Adrenal gland (tissue), 12 donors: ENCODE measurements around the gene RHPN2. TPM values are rescaled to one million over a fixed set of nuclear protein-coding genes. Genes with fewer than 3 reads are reported as not detected.

Source experiments
- DNase-seq, 7 donors: peaks; one replicate each; pipeline ENCODE4 v3.0.0-alpha.2; 2019 to 2020
- H3K27ac ChIP-seq, 5 donors: fragments of 200-600 bp; sonication (generic) in 4 of 5; 1 replicate in 3 of 5; 2 replicates in 2 of 5; pipeline versions ENCODE4 v1.5.1 to v1.8.0; 2016 to 2020; ENCODE audit warnings: mild to moderate bottlenecking in 1 of 5
- H3K27me3 ChIP-seq: fragments of 200-600 bp; 2 replicates; pipeline ENCODE4 v1.8.0; 2021
- H3K36me3 ChIP-seq, 2 donors: fragments of 200-600 bp; replicated peaks in 1 of 2; 1 replicate in 1 of 2; 2 replicates in 1 of 2; pipeline versions ENCODE4 v1.5.1 to v1.8.0; 2018 to 2022
- H3K4me1 ChIP-seq, 2 donors: fragments of 200-600 bp; replicated peaks in 1 of 2; 1 replicate in 1 of 2; 2 replicates in 1 of 2; pipeline versions ENCODE4 v1.5.1 to v1.8.0; 2018 to 2021
- H3K4me3 ChIP-seq, 4 donors: fragments of 200-600 bp; sonication (generic) in 3 of 4; one replicate each; pipeline ENCODE4 v1.5.1; 2016 to 2018
- H3K9me3 ChIP-seq, 3 donors: fragments of 200-600 bp; sonication (generic) in 1 of 3; replicated peaks in 1 of 3; 1 replicate in 2 of 3; 2 replicates in 1 of 3; pipeline versions ENCODE4 v1.5.1 to v1.8.0; 2016 to 2021
- POLR2A ChIP-seq, 2 donors: fragments of 450-650 bp; IDR thresholded peaks; one replicate each; pipeline ENCODE4 v1.6.1; 2017; ENCODE audit warnings: antibody characterized with exemption in 2 of 2, mild to moderate bottlenecking in 2 of 2, moderate library complexity in 1 of 2
- WGBS, 4 donors: extraction: QIAGEN DNeasy Blood & Tissue Kit in 2 of 4; methylation state at CpG; one replicate each; pipeline versions ENCODE4 v1.1.5 to v1.1.7; 2013 to 2017; 5-methylcytosine and 5-hydroxymethylcytosine counted together
- intact Hi-C, 2 donors: fragments of 100-400 bp; cut with DNase I; formaldehyde crosslinking; loops; one replicate each; pipeline versions ENCODE4 v1.14.1 to v1.15.0; 2022 to 2023
- polyA plus RNA-seq, 3 donors: library from polyadenylated mRNA; stranded (reverse); fragments of 200-250 nt in 2 of 3; fragments of 350-450 nt in 1 of 3; fragmentation: Illumina TruSeq in 1 of 3; extraction: RNeasy Lipid Tissue Mini Kit (QIAGEN cat#74804) in 1 of 3; gene quantifications; one replicate each; pipeline ENCODE4 v1.2.3, GENCODE V29; 2013 to 2014
- total RNA-seq, 9 donors: library from RNA; depleted of rRNA in 4 of 9; stranded (reverse); fragments of >200 nt in 4 of 9; fragments of 120-200 nt in 1 of 9; fragmentation: NEBNext Ultra II Directional in 1 of 9; extraction: Animal tissue kit (Norgen Biotek cat#: 25700) in 1 of 9; gene quantifications; one replicate each; pipeline versions ENCODE4 v1.1.0 to v1.2.4, GENCODE V29; 2013 to 2023
- TF ChIP-seq, protein P1 (sequence below), 6 experiments: fragments of 450-650 bp in 4 of 6; fragments of 200-600 bp in 2 of 6; sonication (generic) in 1 of 6; IDR thresholded peaks; 1 replicate in 5 of 6; 2 replicates in 1 of 6; pipeline versions ENCODE4 v1.5.1 to v1.8.0; 2016 to 2021; ENCODE audit warnings: antibody characterized with exemption in 6 of 6, mild to moderate bottlenecking in 2 of 6, moderate library complexity in 1 of 6
- donor health status: healthy with polysubstance abuse.
- donor health status: Bipolar disorder and iron deficiency.
- donor health status: DM: yes; HTN: yes; CAD: no.
- donor health status: DM: no; HTN: no; CAD: no.
- donor health status: DM: no; HTN: no; CAD: no.
- donor health status: DM: yes; HTN: yes; CAD: no.

RHPN2 gene
- total and polyA plus RNA-seq, 12 donors = 0.52 to 1.3 (median 1.0) TPM; not detected in 1

DNA sequence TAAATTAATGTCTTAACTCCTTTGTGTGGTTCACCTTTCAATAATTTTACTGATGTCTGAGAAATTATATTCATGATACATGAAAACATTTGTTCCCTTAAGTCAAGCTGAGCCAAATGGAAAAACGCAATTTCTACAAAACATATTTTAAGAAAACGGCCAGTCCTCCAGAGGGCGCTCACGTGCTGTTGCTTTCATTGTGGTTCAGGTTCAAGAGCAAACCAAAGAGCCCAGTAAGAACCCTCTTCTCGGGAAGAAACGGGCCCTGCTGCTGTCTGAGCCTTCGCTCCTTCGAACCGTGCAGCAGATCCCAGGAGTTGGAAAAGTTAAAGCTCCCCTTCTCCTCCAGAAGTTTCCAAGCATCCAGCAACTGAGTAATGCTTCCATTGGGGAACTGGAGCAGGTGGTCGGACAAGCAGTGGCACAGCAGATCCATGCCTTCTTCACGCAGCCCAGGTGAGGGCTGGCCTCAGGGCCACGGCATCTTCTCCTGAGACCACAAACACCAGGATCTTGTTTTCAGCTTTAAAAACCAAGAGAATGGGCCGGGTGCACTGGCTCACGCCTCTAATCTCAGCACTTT is 88.4 kb downstream of the RHPN2 start:
- Histone ChIP-seq H3K9me3 (no peaks in the 10 kb centered on the region), H3K36me3 (no peaks in the 10 kb centered on the region), H3K27me3 (no peaks in the 10 kb centered on the region), H3K27ac (no peak overlapping the region), H3K4me1 (peaks cover 0 to under 1% of the 10 kb centered on the region in 2 donors), H3K4me3 (no peak overlapping the region)
- 31 to 46% (median 43%) methylated on average over 11 to 14 of the region's 14 CpGs for WGBS, 4 donors
- TF ChIP-seq POLR2A (IDR thresholded peaks at IDR 0.05) = no peak
- TF ChIP-seq, protein P1, sequence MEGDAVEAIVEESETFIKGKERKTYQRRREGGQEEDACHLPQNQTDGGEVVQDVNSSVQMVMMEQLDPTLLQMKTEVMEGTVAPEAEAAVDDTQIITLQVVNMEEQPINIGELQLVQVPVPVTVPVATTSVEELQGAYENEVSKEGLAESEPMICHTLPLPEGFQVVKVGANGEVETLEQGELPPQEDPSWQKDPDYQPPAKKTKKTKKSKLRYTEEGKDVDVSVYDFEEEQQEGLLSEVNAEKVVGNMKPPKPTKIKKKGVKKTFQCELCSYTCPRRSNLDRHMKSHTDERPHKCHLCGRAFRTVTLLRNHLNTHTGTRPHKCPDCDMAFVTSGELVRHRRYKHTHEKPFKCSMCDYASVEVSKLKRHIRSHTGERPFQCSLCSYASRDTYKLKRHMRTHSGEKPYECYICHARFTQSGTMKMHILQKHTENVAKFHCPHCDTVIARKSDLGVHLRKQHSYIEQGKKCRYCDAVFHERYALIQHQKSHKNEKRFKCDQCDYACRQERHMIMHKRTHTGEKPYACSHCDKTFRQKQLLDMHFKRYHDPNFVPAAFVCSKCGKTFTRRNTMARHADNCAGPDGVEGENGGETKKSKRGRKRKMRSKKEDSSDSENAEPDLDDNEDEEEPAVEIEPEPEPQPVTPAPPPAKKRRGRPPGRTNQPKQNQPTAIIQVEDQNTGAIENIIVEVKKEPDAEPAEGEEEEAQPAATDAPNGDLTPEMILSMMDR (IDR thresholded peaks at IDR 0.05) = peak; percentile 50 to 76 (median 67)
- DNase-seq = peak; percentile 54 to 91 (median 73)
- intact Hi-C loops = loop anchor here in 1 of 2 donors (5.0 to 10.0 kb wide), 3 partner anchors 108 to 218 kb away; partner anchors contain the start of genes GPATCH1 and LRP3

DNA sequence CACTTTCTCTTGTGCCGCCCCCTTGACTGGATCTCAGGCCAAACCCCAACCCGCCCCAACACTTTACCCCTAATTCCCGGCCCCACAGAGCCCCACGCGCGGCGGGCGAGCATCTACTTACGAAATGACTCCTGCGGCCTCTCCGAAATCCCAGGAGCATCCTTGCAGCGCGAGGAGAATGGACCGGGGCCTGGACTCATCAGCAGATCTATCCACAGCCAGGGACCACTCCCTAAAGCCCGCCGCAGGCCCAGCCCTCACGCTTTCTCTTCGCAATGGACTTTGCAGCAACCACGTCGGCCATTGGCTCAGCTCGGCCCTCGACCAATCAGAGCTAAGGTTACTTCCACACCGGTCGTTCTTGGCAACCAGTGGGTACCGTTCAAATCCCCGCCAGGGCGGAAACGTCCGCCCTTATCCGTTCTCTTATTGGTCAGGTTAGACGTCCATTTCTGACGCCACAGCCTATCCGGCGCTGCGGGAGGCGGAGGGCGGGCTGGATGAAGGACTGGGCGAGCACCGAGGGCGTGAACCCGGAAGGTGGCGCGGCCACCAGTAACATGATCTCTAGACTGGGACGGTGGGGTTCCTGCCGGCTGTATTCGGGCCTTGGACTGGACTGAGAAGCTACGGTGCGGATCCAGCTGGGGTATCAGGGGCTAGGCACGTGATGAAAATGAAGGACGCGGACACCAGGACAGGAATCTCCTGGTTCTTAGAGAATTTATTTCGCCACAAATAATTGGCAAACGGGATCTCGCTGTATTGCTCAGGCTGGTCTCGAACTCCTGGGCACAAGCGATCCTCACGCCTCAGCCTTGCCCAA is 92.8 kb downstream of the RHPN2 start, which contains the start of the genes CEP89 and FAAP24:
TSS of gene CEP89 (minus strand) at position 244 of the 826 bp plus-strand sequence. CDS start at position 160, 84 bp downstream.
TSS of gene FAAP24 (plus strand) at position 528 of the 826 bp plus-strand sequence. CDS start 955 bp downstream, outside the sequence.
- Histone ChIP-seq H3K27me3 (no peaks in the 10 kb centered on the region), H3K27ac (peak within 1 kb of the TSS in 3 of 5 donors; percentile 35 to 84 (median 36)), H3K9me3 (no peaks in the 10 kb centered on the region), H3K4me3 (peak within 1 kb of the TSS; percentile 43 to 95 (median 80)), H3K36me3 (no peaks in the 10 kb centered on the region), H3K4me1 (peaks cover 0 to 12% of the 10 kb centered on the region in 2 donors)
- TF ChIP-seq, protein P1 (IDR thresholded peaks at IDR 0.05) = peak in 3 of 6 experiments; percentile 11 to 39 (median 30)
- no peak for TF ChIP-seq POLR2A (IDR thresholded peaks at IDR 0.05)
- DNase-seq = peak; percentile 98 to 100 (median 99)
- 1 to 2% (median 2%) methylated on average over 29 to 57 of the region's 57 CpGs for WGBS, 4 donors
- intact Hi-C loops = loop anchor here in 1 of 2 donors (10.0 kb wide), 2 partner anchors 113 to 223 kb away; partner anchors contain the start of genes GPATCH1 and LRP3

DNA sequence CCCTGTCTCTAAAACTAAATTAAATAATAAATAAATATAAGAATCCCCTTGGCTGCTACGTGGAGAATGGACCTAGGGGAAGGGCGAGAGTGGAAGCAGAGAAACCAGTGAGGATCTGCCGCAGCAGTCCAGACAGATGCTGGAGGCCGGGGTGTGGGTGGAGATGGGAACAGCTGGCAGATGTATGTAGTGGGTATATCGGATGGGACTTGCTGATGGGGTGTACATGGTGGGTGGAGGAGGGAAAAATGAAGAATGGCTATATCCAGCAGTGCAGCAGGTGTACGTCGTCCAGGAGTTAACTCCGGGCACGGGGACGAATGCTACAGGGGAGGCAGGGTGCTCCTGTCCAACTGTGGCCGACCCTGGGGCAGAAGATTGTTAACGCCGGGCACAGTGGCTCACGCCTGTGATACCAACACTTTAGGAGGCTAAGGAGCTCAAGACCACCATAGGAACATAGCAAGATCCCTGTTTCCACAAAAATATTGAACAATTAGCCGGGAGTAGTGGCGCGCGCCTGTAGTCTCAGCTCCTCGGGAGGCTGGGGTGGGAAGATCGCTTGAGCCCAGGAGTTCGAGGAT is 93.6 kb downstream of the RHPN2 start:
- DNase-seq = no peak
- intact Hi-C loops = loop anchor here in 1 of 2 donors (10.0 kb wide), 2 partner anchors 114 to 224 kb away; partner anchors contain the start of genes GPATCH1 and LRP3
- Histone ChIP-seq H3K4me1 (peaks cover 0 to 12% of the 10 kb centered on the region in 2 donors), H3K36me3 (no peaks in the 10 kb centered on the region), H3K27me3 (no peaks in the 10 kb centered on the region), H3K27ac (no peak overlapping the region), H3K9me3 (no peaks in the 10 kb centered on the region), H3K4me3 (peak overlapping the region in 3 of 4 donors; percentile 43 to 84 (median 75))
- no peak for TF ChIP-seq POLR2A (IDR thresholded peaks at IDR 0.05)
- TF ChIP-seq, protein P1 (IDR thresholded peaks at IDR 0.05) = no peak
- 21 to 34% (median 24%) methylated on average over 14 to 21 of the region's 21 CpGs for WGBS, 4 donors
